Esophagus mucosa (tissue), 1 donor: Measurements from ENCODE around the gene UBN2. TPM values are rescaled to one million over a fixed set of nuclear protein-coding genes. Genes with fewer than 3 reads are reported as not detected.

ENCODE experiments used
- ATAC-seq: fragments of 200-7000 bp; cut with Tn5 transposase; one replicate; pipeline ENCODE4 v1.9.1; 2020
- total RNA-seq: library from RNA; stranded (reverse); gene quantifications from one replicate; pipeline ENCODE4 v1.2.4, GENCODE V29; 2023
- donor health status: DM: yes; HTN: yes; CAD: no.

The UBN2 gene
- total RNA-seq, 1 donor from 2014 or later: 11.7 TPM

DNA sequence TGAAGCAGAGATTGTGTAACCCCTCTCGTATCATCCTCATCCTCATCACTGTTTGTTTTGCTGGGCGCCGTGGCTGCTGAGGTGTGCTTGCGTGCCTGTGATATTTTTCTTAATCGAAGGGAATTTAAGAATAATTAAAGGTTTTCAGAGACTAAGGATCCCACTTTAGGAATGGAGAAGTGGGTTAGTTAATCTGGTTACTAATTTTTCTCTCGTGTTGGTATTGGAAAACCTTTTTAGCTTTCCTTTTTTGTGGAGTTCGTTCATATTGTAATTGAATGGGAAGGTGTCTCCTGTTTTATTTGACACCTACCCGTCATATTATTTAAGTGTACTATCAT, 1.3 kb downstream of the UBN2 start:
- ATAC-seq: no peak

DNA sequence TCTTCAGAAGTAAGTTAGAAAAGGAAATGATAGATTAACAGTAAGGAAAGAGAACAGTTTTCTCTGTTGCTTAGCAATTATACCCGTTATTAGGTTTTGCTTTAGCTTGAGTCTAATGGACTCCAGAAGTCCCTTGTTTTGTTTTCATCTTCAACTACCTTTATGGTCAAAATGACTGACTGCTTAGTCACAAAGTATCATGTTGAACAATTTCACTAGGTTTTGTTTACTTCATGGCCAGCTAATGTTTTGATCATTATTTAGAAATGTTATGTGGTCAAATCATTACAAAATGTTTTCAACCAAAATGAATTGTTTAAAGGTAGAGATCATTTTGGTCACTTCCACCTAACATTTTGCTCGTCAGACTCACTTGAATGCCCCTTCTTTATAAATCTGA, 1.9 kb downstream of the UBN2 start:
- no peak for ATAC-seq

DNA sequence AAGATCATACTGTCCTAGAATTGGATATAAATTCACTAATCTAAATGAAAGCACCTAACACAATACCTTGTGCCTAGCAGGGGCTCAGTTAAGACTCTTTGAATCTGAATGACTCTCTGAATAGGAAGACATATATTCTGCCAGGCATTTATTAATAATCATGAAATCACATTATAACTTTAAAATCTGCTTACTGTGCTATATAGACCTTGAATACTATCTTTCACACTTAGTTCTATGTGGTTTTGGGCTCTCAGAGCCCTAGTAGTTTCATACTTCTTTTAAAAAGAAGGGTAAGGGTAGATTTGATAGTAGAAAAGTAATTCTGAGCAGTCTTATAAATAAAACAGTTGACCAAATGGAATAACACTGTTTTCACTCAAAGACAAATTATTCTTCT, 10.2 kb downstream of the UBN2 start:
- ATAC-seq: no peak

DNA sequence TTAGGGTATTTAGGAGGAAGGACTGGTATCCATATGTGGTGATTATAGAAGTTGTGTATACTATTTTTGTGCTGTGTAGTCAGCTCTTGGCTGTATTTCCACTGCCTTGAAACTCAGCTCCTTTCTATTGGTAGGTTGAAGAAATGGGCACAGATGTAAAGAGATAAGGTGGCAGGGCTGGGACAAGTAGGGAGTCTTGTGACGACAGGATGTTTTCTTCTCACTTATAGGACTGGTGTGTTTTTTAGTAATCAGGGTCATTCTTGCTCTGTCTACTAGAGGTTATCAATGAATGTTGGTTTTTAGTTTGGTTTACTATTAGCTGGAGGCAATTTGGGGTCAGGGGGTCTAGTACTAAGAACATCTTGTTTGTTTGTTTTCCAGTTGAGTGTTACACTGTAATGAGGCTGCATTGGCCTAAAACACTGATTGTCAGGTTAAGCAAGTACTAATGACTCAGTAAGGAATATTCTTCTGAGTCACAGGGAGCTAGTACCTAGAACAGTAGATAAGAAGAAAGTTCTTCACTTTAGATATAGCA, 11.8 kb downstream of the UBN2 start:
- ATAC-seq: peak; percentile 94

DNA sequence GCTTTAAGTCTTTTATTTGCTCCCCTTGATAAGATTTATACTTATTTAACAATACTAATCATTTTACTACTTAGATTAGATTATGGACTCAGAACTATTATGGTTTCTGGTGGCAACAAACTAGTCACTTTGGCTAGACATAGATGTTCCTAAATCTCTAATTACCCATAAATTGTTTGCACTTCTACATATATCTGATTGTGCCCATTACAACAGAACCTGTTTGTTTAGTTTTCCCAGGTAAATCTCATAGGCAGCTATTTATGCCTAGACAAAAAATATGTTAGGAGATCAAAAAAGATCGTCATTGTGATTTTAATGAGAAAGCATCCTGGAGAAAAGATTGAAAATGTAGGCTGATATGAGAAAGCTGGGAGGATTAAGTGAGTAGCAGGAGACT, 14.4 kb downstream of the UBN2 start:
- no peak for ATAC-seq

DNA sequence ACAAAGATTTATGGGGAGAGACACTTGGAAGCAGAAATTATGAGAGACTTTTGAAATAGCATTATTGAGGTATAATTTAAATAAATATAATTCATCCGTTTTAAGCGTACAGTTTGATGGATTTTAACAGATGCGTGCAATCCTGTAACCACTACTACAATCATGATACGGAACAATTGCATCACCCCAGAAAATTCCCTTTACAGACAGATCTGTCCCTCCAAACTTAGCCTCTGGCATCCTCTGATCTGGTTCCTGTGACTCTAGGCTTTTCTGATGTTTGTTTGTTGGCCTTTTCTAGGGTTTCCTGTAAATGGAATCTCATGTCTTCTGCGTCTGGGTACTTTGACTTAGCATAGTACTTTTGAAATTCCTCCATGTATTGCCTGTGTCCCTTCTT, 15.5 kb downstream of the UBN2 start:
- ATAC-seq: no peak

DNA sequence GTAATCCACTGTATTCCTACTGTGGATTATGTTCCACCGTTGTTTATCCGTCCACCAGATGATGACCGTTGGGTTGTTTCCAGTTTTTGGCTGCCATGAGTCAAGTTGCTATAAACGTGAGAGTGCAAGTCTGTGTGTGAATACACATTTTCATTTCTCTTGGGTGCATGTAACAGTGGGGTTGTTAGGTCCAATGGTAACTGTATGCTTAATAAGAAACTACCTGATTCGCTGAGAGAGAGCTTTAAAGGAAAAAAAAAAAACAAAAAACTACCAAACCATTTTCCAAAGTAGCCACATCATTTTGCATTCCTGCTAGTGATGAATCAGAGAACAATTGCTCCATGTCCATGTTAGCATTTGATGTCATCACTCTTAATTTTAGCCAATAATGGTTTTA, 15.9 kb downstream of the UBN2 start:
- no peak for ATAC-seq

GRCh38 chr7:139249179-139249810, 18.3 kb downstream of the UBN2 start:
- no peak for ATAC-seq

DNA sequence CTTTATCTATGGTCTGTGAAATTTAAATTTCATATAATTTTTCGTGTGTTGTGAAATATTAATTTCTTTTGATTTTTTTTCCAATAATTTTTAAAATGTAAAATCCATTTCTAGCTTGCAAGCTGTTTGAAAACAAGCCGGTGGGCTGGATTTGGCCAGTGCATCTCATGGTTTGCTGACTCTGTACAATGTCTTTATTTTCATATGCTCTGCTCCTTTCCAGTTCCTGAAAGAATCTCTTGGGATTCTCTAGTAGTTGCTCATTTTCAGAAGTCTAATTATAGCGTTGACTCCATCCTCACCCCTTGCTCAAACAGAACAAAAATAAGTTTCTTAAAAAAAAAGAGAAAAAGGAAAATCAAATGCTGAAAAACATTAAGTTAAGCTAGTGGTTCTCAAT, 21.4 kb downstream of the UBN2 start:
- ATAC-seq: no peak

DNA sequence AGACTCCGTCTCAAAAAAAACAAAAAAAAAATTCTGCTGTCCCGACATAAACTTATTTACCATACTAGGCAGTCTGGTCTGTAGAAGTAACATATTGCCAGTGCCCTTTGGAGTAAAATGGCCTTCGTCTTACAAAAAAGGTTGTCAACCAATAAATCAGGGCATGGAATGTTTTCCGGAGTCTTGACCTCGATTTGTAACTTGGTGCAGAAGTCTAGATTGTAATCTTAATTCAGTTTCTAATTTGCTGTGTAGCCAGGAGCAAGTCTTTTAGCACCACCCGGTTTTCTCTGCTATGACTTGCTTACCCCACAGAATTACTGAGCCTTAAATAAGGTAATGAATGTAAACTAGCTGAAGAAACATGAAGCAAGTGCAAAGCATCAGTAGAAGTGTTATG, 23.2 kb downstream of the UBN2 start:
- ATAC-seq: no peak

DNA sequence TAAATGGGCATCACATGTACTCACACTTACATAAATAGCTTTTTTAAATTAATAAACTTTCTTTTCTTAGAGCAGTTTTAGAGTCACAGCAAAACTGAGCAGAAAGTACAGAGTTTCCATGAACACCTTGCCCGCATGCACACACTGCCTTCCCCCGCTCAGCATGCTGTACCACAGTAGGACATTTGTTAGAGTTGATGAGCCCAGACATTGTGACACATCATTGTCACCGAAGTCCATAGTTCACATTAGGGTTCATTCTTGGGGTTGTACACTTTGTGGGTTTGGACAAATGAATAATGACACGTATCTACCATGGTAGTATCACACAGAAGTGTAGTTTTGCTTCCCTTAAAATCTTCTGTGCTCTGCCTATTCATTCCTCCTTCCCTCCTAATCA, 23.7 kb downstream of the UBN2 start:
- ATAC-seq: no peak

- ATAC-seq: no peak
Measured at GRCh38 chr7:139255290-139255689, 24.3 kb downstream of the UBN2 start.

- ATAC-seq: no peak
Measured at GRCh38 chr7:139259142-139259541, 28.1 kb downstream of the UBN2 start.

DNA sequence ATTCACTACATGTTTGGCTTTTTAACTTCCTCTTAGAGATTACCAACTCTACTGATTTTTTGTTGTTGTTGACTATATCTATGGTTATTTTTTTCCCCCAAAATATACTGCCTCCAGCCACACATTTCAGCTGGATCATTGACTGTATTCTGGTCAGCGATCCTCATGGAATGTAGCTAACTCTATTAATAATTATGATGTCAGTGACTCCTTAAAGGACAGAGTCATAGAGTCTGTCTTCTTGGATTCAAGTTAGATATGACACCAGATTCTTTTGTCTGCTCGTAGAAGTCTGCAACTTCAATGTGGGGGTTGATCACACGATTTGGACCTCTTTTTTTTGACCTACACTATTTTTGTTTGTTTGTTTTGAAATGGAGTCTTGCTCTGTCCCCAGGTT, 33.2 kb downstream of the UBN2 start:
- ATAC-seq: no peak

DNA sequence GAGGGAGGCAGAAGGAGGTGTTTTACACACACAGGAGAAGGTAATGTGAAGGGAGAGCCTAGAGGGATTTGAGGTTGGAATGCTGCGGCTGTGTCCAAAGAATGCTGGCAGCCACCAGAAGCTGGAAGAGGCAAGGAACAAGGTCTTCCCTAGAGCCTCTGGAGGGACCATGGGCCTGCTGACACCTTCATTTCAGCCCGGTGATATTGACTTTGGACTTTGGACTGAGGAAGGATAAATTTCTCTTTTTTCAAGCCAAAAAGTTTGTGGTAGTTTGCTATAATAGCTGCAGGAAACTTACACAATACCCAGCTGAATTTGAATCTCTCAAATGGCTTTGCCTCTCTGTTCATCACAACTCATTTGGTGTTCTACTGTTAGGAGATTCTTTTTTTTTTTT, 34.6 kb downstream of the UBN2 start:
- no peak for ATAC-seq

- no peak for ATAC-seq
Measured at GRCh38 chr7:139271718-139272628, 40.9 kb downstream of the UBN2 start.

DNA sequence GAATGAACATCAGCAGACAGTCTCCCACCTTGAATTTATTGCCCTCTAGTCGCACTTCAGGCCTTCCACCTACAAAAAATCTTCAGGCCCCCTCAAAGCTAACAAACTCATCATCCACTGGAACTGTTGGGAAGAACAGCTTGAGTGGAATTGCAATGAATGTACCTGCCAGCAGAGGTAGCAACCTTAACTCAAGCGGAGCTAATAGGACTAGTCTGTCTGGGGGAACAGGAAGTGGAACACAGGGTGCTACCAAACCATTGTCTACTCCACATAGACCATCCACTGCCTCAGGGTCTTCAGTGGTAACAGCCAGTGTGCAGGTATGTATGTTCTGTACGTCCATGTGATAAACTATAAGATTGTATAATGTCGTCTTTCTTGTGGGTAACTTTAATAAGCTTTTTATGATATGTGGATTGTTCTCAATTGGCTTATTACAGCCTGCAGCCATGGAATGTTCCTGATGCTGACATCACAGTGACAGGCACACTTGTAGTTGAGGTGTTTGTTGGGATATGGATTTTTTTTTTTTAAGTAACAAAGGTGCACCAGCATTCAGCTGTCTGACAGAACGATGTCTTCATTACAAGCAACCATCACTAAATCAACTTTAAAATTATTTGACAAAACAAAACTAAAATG, 53.3 kb downstream of the UBN2 start:
- ATAC-seq: peak; percentile 25

GRCh38 chr7:139286144-139286543, 55.1 kb downstream of the UBN2 start:
- ATAC-seq: no peak

GRCh38 chr7:139292821-139293220, 61.8 kb downstream of the UBN2 start:
- ATAC-seq: no peak

DNA sequence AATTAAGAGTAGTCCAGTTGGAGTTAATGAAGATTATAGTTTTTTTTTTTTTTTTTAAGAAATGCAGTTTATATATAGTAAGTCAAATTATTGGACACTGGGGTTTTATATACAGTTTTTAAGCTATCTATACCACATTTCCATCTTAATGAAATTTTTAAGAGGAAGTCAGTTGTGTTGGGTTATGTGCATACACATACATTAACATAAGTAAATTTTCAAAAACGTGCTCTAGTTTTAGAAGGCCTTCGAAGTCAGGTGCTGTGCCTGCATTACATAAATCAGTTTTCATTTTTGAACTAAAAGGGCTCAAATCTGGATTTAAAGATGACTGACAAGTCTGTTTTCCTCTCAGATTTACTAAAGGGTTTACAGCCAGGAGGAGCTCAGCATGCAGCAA, 62.5 kb downstream of the UBN2 start:
- ATAC-seq: no peak

DNA sequence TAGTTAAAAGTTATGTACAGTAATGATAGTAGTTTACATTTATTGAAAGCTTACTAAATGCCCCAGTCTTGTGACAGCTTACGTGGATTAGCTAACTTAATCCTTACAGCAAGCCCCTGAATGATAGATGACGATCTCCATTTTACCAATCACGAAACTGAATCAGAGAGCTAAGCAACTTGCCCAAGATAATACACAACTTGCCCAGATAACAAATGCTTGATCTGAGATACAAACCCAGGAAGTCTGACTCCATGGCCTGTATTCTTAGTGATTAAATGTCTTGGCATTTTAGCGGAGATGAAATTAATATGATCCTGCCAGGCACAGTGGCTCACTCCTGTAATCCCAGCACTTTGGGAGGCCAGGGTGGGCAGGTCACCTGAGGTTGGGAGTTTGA, 63.2 kb downstream of the UBN2 start:
- ATAC-seq: no peak

DNA sequence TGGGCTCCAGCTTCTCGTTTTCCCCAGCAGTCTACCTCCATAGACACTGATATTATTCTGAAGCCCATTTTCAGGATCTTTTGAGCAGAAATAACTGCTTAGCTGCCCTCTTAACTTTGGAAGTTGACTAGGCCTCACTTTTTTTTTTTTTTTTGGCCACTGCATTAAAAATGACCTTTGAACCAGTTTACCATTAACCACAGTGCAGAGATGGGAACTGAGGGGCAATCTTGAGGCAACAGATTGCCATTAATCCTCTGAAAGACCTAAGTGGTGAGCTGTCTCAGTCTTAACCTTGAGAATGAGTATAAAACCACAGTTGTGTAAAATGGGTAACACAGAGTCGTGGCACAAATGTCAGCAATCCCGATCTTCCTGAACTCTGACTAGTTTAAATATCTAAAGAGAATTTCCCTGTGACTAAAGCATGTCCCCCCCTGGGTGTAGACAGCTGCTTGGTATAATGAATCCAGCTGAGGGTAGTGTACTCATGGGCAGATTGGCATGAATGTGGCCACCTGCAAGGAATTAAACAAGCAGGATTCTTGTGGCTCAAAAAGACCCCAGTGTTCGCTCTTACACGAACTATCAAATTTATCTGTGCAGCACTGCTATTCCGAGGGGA, 64.0 kb downstream of the UBN2 start:
- ATAC-seq: no peak

GRCh38 chr7:139297795-139298194, 66.8 kb downstream of the UBN2 start:
- no peak for ATAC-seq
